Measurements from ENCODE around the gene SNX15.

DNA sequence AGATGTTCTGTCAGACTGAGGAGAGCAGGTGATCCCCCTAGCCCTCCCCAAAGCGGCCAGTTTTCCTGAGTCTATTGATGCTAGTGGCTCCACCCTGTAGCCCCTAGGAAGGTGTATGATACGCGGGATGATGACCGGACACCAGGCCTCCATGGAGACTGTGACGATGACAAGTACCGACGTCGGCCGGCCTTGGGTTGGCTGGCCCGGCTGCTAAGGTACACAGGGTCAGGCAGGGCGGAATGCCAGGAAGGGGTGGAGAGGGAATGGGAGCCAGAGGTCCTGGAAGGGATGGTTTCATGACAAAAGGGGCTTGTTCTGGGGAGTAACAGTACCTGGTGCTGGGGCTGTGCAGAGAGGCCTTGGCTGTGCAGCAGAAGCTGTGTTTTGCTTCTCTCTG is 60.0 kb downstream of the SNX15 start:
- TF ChIP-seq TCF12 (IDR thresholded peaks at IDR 0.05; ENCODE audit: low read depth): no peak
- TF ChIP-seq TAF1 (IDR thresholded peaks at IDR 0.05; ENCODE audit: low read depth): no peak
- no peak for TF ChIP-seq FOXM1 (IDR thresholded peaks at IDR 0.05; ENCODE audit: borderline replicate concordance, low read depth)
- TF ChIP-seq, protein P1, sequence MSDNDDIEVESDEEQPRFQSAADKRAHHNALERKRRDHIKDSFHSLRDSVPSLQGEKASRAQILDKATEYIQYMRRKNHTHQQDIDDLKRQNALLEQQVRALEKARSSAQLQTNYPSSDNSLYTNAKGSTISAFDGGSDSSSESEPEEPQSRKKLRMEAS (IDR thresholded peaks at IDR 0.05): no peak
- no peak for TF ChIP-seq RAD21 (IDR thresholded peaks at IDR 0.05; ENCODE audit: low read depth)
- TF ChIP-seq NFIC (IDR thresholded peaks at IDR 0.05): no peak
- no peak for TF ChIP-seq CREB1 (IDR thresholded peaks at IDR 0.05; ENCODE audit: low read depth)
- TF ChIP-seq ZBTB7A (IDR thresholded peaks at IDR 0.05; ENCODE audit: low read depth): no peak
- TF ChIP-seq, protein P2, sequence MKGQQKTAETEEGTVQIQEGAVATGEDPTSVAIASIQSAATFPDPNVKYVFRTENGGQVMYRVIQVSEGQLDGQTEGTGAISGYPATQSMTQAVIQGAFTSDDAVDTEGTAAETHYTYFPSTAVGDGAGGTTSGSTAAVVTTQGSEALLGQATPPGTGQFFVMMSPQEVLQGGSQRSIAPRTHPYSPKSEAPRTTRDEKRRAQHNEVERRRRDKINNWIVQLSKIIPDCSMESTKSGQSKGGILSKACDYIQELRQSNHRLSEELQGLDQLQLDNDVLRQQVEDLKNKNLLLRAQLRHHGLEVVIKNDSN (IDR thresholded peaks at IDR 0.05): no peak
- no peak for TF ChIP-seq YY1 (IDR thresholded peaks at IDR 0.05; ENCODE audit: low read depth)
- TF ChIP-seq EP300 (IDR thresholded peaks at IDR 0.05; ENCODE audit: borderline replicate concordance): no peak
- TF ChIP-seq TEAD4 (IDR thresholded peaks at IDR 0.05): no peak
- no peak for TF ChIP-seq EGR1 (IDR thresholded peaks at IDR 0.05)
